Stimulated activated naive CD8-positive, alpha-beta T cell treated with anti-CD3 and anti-CD28 coated beads, Interleukin-15, Interleukin-2, amounts not matched to agents 100 ng/mL and 50 ng/mL, for 24 hours (primary cell): ENCODE data around the gene NGEF.

Experiments used
- H3K27ac Mint-ChIP-seq: one replicate; pipeline ENCODE4 v1.8.0; 2021; ENCODE audit warnings: mild to moderate bottlenecking, mixed read lengths
- H3K27me3 Mint-ChIP-seq: one replicate; pipeline ENCODE4 v1.8.0; 2021; ENCODE audit warnings: mixed read lengths
- H3K36me3 Mint-ChIP-seq: one replicate; pipeline ENCODE4 v1.8.0; 2021; ENCODE audit warnings: low read depth, mixed read lengths
- H3K4me1 Mint-ChIP-seq: one replicate; pipeline ENCODE4 v1.8.0; 2021; ENCODE audit warnings: low read depth, mixed read lengths
- H3K4me3 Mint-ChIP-seq: one replicate; pipeline ENCODE4 v1.8.0; 2021; ENCODE audit warnings: mild to moderate bottlenecking, mixed read lengths
- H3K9me3 Mint-ChIP-seq: one replicate; pipeline ENCODE4 v1.8.0; 2021; ENCODE audit warnings: mixed read lengths

The NGEF gene

DNA sequence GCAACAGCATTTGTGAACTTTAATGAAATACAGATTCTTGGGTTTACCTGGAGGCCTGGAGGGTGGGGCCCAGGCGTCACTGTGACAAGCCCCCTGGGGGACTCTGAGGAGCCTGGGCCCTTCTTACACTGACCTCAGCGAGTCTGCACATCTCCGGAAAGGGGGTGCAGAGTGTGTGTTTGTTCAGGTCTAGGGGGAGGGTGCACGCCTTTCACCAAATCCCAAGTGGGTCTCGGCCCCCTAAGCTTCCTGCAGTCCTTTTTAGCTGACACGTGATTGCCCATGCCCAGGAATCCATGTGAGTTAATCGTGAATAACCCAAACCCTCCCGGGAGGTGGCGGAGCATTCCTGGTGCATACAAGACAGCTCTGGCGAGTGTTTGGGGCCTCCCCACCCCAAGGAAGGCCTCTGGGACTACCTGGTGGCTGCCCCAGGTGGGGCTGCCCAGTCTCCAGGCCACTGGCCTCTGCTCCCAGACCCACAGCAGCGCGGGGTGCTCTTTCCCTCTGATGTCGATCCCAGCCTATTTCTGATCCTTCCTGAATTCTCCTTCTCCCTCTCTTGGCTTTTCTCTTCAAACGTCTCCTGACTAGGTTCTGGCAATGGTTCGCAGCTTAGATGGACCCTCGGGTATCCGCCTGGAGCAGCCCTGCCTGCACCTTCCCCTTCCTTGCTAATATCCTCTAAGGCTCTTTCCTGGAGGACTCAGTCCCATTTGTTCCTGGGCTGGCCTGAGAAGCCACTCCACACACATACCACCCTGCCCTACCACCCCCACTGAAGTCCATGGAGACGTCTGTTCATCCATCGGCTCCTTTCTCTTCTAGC lies 10.0 kb downstream of the NGEF start:
- no peaks in the 10 kb centered on the region for H3K9me3 Mint-ChIP-seq
- no peak overlapping the region for H3K27ac Mint-ChIP-seq
- no peaks in the 10 kb centered on the region for H3K4me1 Mint-ChIP-seq
- no peaks in the 10 kb centered on the region for H3K27me3 Mint-ChIP-seq
- H3K36me3 Mint-ChIP-seq: no peaks in the 10 kb centered on the region
- H3K4me3 Mint-ChIP-seq: no peak overlapping the region

DNA sequence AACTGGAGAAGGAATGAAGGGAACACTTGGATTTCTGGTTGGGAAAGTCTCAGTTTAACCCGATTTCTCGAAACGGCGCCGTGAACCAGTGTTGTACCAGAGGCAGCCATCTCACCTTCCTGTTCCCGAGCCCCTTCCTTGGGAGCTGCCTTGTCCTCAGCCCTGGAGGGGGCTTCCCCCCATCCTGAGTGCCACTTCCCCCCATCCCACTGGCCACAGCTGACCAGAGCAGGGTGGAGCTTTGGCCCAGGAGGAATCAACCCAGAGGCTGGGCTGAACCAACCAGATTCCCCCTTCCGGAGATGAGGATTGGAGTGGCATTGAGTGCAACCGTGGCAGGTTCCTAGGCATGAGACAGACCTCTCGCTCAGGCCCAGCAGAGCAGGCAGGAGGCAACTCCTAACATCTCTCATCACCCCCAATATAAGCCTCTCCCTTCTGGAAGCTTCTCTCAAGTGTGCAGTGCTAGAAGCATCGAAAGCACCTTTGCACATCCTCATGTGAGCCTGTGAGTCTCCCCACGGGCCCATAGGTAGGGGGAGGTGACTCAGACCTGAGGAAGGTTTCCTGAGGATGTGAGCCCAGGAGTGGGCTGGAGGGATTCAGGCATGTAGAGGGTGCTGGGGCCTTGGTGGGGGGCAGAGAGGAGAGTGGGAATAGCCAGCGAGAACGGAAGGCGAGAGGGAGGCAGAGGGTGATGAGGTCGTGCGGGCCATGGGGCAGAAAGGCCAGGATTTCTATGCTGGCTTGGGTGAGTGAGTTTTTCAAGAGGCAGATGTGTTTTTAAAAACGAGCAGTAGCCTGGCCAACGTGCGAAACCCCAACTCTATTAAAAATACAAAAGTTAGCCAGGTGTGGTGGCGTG lies 11.9 kb downstream of the NGEF start:
- no peaks in the 10 kb centered on the region for H3K27me3 Mint-ChIP-seq
- H3K36me3 Mint-ChIP-seq: no peaks in the 10 kb centered on the region
- H3K4me1 Mint-ChIP-seq: no peaks in the 10 kb centered on the region
- H3K27ac Mint-ChIP-seq: no peak overlapping the region
- no peak overlapping the region for H3K4me3 Mint-ChIP-seq
- no peaks in the 10 kb centered on the region for H3K9me3 Mint-ChIP-seq

DNA sequence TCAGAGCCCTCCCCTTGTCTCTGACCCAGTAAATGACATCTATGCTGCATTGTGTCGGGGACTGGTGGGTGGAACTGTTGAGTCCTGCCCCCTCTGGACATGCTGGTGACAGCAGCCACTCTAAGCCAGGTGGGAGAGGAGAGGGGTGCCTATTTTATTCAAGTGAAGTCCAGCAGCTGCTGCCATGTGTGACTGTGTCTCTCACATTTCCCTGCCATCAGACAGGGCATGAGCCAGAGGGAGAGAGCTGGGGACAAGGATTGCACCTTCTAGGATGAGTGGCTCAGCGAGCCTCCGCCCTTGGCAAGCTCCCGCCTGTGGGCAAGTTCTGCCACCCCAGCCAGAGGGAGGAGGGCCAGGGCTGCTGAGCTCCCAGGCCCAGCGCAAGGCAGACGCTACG lies 13.7 kb downstream of the NGEF start:
- H3K9me3 Mint-ChIP-seq: no peaks in the 10 kb centered on the region
- no peaks in the 10 kb centered on the region for H3K36me3 Mint-ChIP-seq
- H3K27me3 Mint-ChIP-seq: no peaks in the 10 kb centered on the region
- no peak overlapping the region for H3K4me3 Mint-ChIP-seq
- H3K27ac Mint-ChIP-seq: no peak overlapping the region
- H3K4me1 Mint-ChIP-seq: no peaks in the 10 kb centered on the region

DNA sequence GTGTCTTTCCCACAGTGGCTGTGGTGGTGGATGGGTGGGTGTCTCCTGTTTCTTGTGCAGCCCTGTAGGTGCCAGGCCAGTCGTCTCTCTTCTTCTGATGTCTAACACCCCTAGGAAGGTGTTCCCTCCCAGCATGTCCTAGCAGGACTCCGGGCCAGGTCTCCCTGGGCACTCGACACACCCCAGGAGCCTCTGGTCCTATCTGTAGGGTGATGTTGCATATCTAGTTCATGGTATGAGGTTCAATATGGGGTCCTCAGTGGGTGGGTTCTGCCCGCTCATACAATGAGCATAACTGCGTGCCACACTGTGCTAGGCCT lies 14.4 kb downstream of the NGEF start:
- Mint-ChIP-seq H3K4me1 (no peaks in the 10 kb centered on the region), H3K4me3 (no peak overlapping the region), H3K27ac (no peak overlapping the region), H3K9me3 (no peaks in the 10 kb centered on the region), H3K27me3 (no peaks in the 10 kb centered on the region), H3K36me3 (no peaks in the 10 kb centered on the region)

DNA sequence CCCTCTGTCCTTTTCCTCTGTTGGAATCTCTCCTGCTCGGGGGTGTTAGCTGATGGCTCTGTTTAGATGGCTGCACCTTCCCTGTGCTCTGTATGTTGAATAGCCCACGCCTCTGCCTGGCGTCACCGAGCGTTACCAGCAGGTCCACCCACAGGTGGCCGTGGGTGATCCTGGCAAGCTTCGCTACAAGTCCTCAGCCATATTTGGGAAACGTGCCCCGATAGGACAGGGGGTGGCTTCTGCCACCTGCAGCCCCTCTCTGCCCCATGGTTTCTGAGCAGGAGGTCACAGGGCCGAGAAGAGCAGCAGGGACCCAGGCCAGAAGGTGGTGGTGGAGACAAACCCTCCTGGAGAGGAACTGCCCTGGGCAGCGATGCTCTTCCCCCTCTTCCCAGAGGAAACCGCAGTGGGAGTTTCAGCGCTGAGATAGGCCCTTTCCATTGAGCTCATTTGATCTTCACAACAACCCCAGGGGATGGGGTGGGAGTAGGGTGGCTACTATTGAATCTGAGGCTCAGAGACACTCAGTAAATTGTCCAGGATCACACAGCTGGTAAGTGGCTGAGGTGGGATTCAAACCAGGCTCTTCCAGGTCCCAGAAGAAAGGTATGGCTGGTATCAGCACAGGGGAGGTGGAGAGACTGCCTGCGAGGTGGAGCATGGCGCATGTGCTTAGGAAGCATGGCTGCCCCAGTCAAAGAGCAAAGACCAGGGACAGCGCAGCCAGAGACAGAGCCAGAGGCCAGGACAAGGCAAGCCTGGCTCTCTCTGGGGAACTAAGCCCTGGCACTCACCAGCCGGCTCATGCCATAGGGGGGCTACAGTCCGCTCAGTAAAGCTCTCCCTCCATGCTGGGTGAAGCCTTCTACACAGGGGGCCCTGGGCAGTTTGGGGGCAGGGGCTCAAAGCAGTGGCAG lies 15.0 kb downstream of the NGEF start:
- no peaks in the 10 kb centered on the region for H3K36me3 Mint-ChIP-seq
- no peak overlapping the region for H3K27ac Mint-ChIP-seq
- H3K4me1 Mint-ChIP-seq: no peaks in the 10 kb centered on the region
- no peaks in the 10 kb centered on the region for H3K9me3 Mint-ChIP-seq
- no peaks in the 10 kb centered on the region for H3K27me3 Mint-ChIP-seq
- no peak overlapping the region for H3K4me3 Mint-ChIP-seq

DNA sequence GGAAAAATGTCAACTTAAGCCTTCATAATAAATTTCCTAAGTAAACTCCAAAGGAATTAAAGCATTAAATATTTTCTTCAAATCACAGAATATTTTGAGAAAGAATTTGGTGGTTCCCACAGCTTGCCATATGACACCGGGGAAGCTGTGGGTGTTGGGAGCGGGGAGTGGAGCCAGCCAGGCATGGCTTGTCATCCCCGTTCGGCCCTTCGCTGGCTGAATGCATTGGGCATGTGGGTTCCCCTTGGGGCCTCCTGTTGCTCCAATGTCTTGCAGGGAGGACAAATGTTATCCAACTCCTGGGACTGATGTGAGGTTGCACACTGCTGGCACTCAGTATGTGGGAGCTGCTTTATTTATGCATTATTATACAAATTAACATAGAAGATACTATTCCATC lies 18.6 kb downstream of the NGEF start:
- peaks cover 9% of the 10 kb centered on the region for H3K27me3 Mint-ChIP-seq
- no peak overlapping the region for H3K27ac Mint-ChIP-seq
- H3K4me3 Mint-ChIP-seq: no peak overlapping the region
- H3K9me3 Mint-ChIP-seq: no peaks in the 10 kb centered on the region
- no peaks in the 10 kb centered on the region for H3K36me3 Mint-ChIP-seq
- H3K4me1 Mint-ChIP-seq: no peaks in the 10 kb centered on the region

DNA sequence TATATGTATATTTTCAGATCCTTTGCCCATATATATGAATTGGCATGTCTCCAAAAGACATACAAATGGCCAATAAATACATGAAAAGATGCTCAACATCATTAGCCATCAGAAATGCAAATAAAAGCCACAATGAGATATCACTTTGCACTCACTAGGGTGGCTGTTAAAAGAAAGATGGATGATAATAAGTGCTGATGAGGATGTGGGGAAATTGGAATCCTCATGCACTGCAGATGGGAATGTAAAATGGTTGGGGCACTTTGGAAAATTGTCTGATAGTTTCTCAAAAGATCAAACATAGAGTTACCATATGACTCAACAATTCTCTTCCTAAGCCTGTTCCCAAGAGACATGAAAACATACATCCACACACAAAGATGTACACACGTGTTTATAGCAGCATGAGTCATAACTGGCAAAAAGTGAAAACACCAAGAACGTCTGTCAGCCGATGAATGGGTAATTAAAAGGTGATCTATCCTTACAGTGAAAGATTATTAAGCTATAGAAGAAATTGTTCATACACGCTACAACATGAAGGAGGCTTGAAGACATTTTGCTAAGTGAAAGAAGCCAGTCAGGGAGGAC lies 19.7 kb downstream of the NGEF start:
- Mint-ChIP-seq H3K36me3 (no peaks in the 10 kb centered on the region), H3K9me3 (no peaks in the 10 kb centered on the region), H3K4me1 (peaks cover 3% of the 10 kb centered on the region), H3K27ac (no peak overlapping the region), H3K4me3 (no peak overlapping the region), H3K27me3 (peaks cover 9% of the 10 kb centered on the region)

DNA sequence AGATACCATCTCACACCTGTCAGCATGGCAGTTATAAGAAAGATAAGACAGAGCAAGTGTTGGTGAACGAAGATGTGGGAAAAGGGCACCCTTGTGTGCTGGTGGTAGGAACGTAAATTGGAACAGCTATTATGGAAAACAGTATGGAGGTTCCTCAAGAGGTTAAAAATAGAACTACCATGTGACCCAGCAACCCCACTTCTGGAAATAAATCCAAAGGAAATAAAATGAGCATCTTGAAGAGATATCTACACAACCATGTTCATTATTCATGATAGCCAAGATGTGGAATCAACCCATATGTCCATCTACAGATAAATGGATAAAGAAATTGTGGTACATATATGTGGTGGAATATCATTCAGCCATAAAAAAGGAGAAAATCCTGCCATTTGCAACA lies 26.9 kb downstream of the NGEF start:
- Mint-ChIP-seq H3K9me3 (peaks cover 7% of the 10 kb centered on the region), H3K4me3 (no peak overlapping the region), H3K4me1 (peaks cover 4% of the 10 kb centered on the region), H3K27me3 (peaks cover 28% of the 10 kb centered on the region), H3K27ac (no peak overlapping the region), H3K36me3 (no peaks in the 10 kb centered on the region)

DNA sequence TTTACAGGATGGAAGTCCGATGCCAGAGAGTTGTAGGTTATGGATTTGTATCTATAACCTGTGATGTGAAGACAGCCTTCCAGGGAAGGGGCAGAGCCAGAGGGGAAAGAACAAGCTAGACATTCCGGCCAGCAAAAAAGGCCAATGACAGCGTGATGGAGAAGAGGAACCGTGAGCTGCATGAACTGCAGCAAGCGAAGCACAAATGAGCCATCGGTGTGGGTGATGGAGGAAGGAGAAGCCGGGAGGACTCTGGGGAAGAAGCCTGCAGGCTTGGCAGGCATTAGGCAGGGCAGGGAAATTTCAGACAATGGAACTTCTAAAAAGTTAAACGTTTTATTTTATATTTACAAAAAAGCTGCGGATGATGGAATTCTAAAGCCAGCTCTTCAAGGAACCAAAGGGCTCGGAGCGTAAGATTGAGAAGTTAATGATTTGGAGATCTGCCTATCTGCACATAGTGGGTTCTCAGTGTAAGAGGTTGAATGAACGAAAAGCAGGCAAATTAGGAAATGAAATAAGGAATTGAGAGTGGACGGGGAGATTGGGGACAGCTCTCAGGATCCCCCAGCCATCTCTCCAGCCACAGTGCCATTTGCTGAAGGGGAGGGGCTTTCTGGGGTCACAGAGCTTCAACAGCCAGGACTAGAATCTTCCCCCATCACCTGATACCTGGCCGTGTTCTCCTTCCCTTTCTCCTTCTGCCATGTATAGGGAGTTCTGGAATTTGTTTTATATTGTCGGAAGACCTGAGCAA lies 28.4 kb downstream of the NGEF start:
- Mint-ChIP-seq H3K9me3 (peaks cover 7% of the 10 kb centered on the region), H3K36me3 (no peaks in the 10 kb centered on the region), H3K4me1 (peaks cover 4% of the 10 kb centered on the region), H3K27me3 (peaks cover 23% of the 10 kb centered on the region), H3K4me3 (no peak overlapping the region), H3K27ac (no peak overlapping the region)

DNA sequence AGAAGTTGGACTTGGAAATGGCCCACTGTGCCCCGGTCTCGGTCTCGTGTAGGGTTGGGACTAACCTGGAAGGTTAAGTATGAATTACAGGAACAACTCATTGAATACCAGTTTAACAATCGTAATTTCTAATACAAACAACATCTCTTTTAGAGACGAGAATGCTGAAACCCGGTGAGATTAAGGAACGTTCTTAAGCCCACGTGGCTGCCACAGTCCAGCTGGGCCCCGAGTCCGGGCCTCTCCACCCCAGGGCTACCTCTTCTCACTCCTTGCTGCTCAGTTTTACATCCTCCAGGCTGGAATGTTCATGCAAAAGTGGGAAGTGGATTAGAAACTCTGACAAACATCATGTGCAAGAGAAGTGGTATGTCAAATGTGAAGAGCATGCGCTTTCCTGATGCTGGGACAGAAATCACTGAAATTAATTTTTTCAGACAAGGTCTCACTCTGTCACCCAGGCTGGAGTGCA lies 29.4 kb downstream of the NGEF start:
- Mint-ChIP-seq H3K4me1 (peaks cover 4% of the 10 kb centered on the region), H3K4me3 (no peak overlapping the region), H3K27ac (no peak overlapping the region), H3K9me3 (peaks cover 7% of the 10 kb centered on the region), H3K36me3 (no peaks in the 10 kb centered on the region), H3K27me3 (peaks cover 23% of the 10 kb centered on the region)

DNA sequence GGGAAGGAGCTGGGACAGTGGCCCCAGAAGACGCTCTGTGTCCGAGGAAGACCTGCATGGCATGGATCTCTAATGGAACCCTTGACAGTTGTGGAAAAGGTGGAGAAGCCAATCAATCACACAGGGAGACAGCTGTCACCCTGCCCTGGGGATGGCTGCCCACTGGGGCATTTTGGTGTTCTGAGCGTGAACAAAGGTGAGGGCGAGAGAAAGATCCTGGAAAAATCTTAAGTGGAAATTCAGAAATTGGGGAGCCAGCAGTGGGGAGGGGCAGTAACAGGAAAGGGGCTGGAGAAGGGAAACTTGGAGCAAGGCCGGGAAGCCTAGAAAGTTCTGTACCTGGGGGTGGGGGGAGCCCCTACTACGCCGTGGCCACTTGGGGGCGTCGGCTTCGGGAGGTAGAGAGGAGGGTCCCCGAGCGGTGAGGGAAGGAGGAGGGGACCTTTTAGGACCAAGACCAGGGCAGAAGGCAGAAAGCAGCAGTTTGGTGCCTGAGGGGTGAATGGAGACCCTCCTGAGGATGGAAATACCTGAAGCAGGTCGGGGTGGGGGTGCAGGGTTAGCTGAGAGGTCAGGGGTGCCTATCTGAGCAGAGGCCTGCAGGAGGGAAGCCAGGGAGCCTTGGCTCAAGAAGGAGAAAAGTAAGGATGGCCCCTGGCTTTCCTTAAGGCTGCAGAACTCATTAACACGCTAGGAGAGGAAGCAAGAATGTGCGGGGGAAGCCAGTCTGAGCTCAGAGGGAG lies 30.0 kb downstream of the NGEF start:
- peaks cover 7% of the 10 kb centered on the region for H3K9me3 Mint-ChIP-seq
- H3K36me3 Mint-ChIP-seq: no peaks in the 10 kb centered on the region
- peaks cover 23% of the 10 kb centered on the region for H3K27me3 Mint-ChIP-seq
- H3K4me1 Mint-ChIP-seq: no peaks in the 10 kb centered on the region
- H3K27ac Mint-ChIP-seq: no peak overlapping the region
- H3K4me3 Mint-ChIP-seq: no peak overlapping the region

DNA sequence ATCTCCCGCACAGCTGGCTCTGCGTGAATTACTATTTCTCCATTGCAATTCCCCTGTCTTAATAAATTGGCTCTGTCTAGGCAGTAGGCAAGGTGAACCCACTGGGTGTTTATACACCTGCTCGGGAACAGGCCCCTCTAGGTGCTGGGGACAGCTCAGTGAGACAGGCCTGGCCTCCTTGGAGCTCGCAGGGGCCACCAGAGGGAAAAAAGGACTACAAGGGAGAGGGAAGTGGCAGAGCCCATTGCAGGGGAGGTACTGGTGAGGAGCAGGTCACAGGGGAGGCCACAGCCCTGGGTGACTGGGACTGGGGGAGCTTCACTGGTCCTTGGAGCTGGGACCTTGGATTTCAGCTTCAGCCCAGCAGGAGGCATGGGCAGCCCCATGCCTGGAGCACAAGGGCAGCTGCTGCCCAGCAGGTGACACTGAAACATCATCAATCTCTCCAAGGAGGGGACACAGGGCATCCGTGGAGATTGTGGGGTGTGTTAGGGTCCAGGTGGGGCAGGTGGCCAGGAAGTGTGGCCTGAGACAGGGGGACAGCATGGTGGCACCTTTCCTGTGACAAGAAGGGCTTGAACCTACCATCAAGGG lies 31.2 kb downstream of the NGEF start:
- Mint-ChIP-seq H3K27ac (no peak overlapping the region), H3K4me3 (no peak overlapping the region), H3K4me1 (no peaks in the 10 kb centered on the region), H3K9me3 (peaks cover 7% of the 10 kb centered on the region), H3K36me3 (no peaks in the 10 kb centered on the region), H3K27me3 (peaks cover 23% of the 10 kb centered on the region)

DNA sequence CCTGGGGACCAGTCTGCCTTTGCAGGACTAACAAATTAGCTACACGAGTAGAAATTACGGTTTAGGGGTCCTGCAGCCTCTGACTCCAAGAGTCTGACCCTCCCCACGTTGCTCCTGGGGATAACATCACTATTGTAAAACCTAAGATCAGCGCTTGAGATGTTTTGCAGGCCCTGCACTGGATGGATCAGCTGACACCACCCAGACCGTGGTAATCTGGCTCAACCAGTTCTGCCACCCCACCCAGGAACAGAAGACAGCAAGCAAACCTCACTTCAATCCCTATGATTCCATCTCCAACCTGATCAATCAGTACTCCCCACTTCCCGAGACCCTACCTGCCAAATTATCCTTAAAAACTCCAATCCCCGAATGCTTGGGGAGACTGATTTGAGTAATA lies 31.7 kb downstream of the NGEF start:
- no peaks in the 10 kb centered on the region for H3K4me1 Mint-ChIP-seq
- peaks cover 6% of the 10 kb centered on the region for H3K9me3 Mint-ChIP-seq
- H3K27ac Mint-ChIP-seq: no peak overlapping the region
- H3K4me3 Mint-ChIP-seq: no peak overlapping the region
- no peaks in the 10 kb centered on the region for H3K36me3 Mint-ChIP-seq
- H3K27me3 Mint-ChIP-seq: peaks cover 20% of the 10 kb centered on the region
